K562 (cell line): ENCODE results near the gene FN1. TPM values are rescaled to one million over a fixed set of nuclear protein-coding genes. Genes with fewer than 3 reads are reported as not detected.

ENCODE experiments used
- CHD7 ChIP-seq: fragments of 200-600 bp; sonication (generic); IDR thresholded peaks from one replicate; pipeline ENCODE4 v1.6.1; 2012; ENCODE audit warnings: mild to moderate bottlenecking, low read depth, low read length, inconsistent platforms
- CREM ChIP-seq: IDR thresholded peaks from 2 replicates; pipeline ENCODE4 v1.6.1; 2014; ENCODE audit warnings: antibody characterized with exemption, low read depth
- ELF4 ChIP-seq: fragments of 450-650 bp; formaldehyde crosslinking; IDR thresholded peaks from 2 replicates; pipeline ENCODE4 v1.4.0; 2022; ENCODE audit warnings: missing genetic modification characterization
- KAT2B ChIP-seq: IDR thresholded peaks from one replicate; pipeline ENCODE4 v1.6.1; 2012; ENCODE audit warnings: low read depth, mild to moderate bottlenecking, control low read depth, inconsistent platforms, low read length, moderate library complexity
- NONO ChIP-seq, 2 experiments: fragments of 200-400 bp in 1 of 2; fragments of 450-650 bp in 1 of 2; formaldehyde crosslinking in 1 of 2; IDR thresholded peaks; 2 replicates each; pipeline ENCODE4 v1.6.1; 2017; ENCODE audit warnings: low read depth in 2 of 2, mild to moderate bottlenecking in 2 of 2, moderate library complexity in 2 of 2, low read length in 1 of 2
- POLR2G ChIP-seq: fragments of 200-400 bp; formaldehyde crosslinking; IDR thresholded peaks from 2 replicates; pipeline ENCODE4 v1.6.1; 2017; ENCODE audit warnings: low read depth, mild to moderate bottlenecking, antibody characterized with exemption, low read length, moderate library complexity
- RNF2 ChIP-seq: sonication (generic); IDR thresholded peaks from 2 replicates; pipeline ENCODE4 v1.6.1; 2016
- TCF3 ChIP-seq: sonication (generic); formaldehyde crosslinking; IDR thresholded peaks from 2 replicates; pipeline ENCODE4 v1.4.0; 2020; ENCODE audit warnings: mild to moderate bottlenecking, missing genetic modification reagents
- TFAM ChIP-seq: fragments of 250-450 bp; sonication (Bioruptor Pico); conservative IDR thresholded peaks from 2 replicates; pipeline ENCODE4 v1.5.0; 2021; ENCODE audit warnings: mild to moderate bottlenecking, moderate library complexity
- polyA plus RNA-seq, 8 experiments: library from polyadenylated mRNA; depleted of rRNA in 4 of 8; stranded (reverse) in 5 of 8; unstranded in 3 of 8; fragments of >200 nt; fragmentation: Nextera tagmentation in 2 of 8; fragmentation: Illumina TruSeq in 1 of 8; extraction: Ambion mirVana in 2 of 8; extraction: Trizol in 1 of 8; gene quantifications; 2 replicates each; pipeline versions ENCODE4 v1.2.1 to v1.2.3, GENCODE V29; 2011 to 2014; ENCODE audit warnings: inconsistent platforms in 1 of 8, missing spikeins in 1 of 8
- total RNA-seq, 7 experiments: library from RNA; depleted of rRNA in 6 of 7; stranded (reverse); fragments of >200 nt in 6 of 7; fragmentation: Illumina TruSeq in 2 of 7; extraction: Trizol in 2 of 7; gene quantifications; 2 replicates each; pipeline versions ENCODE4 v1.2.1 to v1.2.3, GENCODE V29; 2011 to 2021; ENCODE audit warnings: low replicate concordance in 1 of 7
- TF ChIP-seq, protein P1 (sequence below), 2 experiments: fragments of 450-650 bp; IDR thresholded peaks; 2 replicates each; pipeline ENCODE4 v1.6.1; 2018; ENCODE audit warnings: mild to moderate bottlenecking in 2 of 2, low read depth in 1 of 2; ENCODE audit not compliant: partially characterized antibody in 2 of 2

The FN1 gene
- total and polyA plus RNA-seq, 9 of the 15 experiments (the other 6 are each of a cell fraction or from before 2014, with no cell fraction given): 7.4 to 19.1 (median 11.2) TPM

GRCh38 chr2:215311625-215312396 is 124.1 kb downstream of the FN1 start, which contains the start of gene ATIC (continued):
- TF ChIP-seq CHD7 (no peak), RNF2 (peak; percentile 77), CREM (0 out of 2 replicates have a peak, but pooled peaks have one; percentile 16), TCF3 (CRISPR knock-in tag) (no peak), KAT2B (no peak), POLR2G (peak; percentile 92), NONO (IDR thresholded peaks at IDR 0.05; ENCODE audit: low read depth in 2 of 2, low read length in 1 of 2) (peak in 1 of 2 experiments; percentile 65; a peak in 1 of 4 replicates), TFAM (no peak), ELF4 (CRISPR knock-in tag) (no peak)
- TF ChIP-seq, protein P1, sequence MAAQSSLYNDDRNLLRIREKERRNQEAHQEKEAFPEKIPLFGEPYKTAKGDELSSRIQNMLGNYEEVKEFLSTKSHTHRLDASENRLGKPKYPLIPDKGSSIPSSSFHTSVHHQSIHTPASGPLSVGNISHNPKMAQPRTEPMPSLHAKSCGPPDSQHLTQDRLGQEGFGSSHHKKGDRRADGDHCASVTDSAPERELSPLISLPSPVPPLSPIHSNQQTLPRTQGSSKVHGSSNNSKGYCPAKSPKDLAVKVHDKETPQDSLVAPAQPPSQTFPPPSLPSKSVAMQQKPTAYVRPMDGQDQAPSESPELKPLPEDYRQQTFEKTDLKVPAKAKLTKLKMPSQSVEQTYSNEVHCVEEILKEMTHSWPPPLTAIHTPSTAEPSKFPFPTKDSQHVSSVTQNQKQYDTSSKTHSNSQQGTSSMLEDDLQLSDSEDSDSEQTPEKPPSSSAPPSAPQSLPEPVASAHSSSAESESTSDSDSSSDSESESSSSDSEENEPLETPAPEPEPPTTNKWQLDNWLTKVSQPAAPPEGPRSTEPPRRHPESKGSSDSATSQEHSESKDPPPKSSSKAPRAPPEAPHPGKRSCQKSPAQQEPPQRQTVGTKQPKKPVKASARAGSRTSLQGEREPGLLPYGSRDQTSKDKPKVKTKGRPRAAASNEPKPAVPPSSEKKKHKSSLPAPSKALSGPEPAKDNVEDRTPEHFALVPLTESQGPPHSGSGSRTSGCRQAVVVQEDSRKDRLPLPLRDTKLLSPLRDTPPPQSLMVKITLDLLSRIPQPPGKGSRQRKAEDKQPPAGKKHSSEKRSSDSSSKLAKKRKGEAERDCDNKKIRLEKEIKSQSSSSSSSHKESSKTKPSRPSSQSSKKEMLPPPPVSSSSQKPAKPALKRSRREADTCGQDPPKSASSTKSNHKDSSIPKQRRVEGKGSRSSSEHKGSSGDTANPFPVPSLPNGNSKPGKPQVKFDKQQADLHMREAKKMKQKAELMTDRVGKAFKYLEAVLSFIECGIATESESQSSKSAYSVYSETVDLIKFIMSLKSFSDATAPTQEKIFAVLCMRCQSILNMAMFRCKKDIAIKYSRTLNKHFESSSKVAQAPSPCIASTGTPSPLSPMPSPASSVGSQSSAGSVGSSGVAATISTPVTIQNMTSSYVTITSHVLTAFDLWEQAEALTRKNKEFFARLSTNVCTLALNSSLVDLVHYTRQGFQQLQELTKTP (IDR thresholded peaks at IDR 0.05; ENCODE audit: low read depth in 1 of 2, partially characterized antibody in 2 of 2): peak in 1 of 2 experiments; percentile 60
